GM19035 (cell line): ENCODE measurements around the gene MPPE1.
"Not testable (repeated sequence)": the region's sequence is repeated elsewhere in the genome, so short reads cannot be mapped to it uniquely, and the experiment has no call there.

ENCODE experiments used
- ATAC-seq: cut with Tn5 transposase; IDR thresholded peaks from one replicate; pipeline ENCODE4 v1.9.1; 2021; ENCODE audit not compliant: unreplicated experiment

The MPPE1 gene, protein sequence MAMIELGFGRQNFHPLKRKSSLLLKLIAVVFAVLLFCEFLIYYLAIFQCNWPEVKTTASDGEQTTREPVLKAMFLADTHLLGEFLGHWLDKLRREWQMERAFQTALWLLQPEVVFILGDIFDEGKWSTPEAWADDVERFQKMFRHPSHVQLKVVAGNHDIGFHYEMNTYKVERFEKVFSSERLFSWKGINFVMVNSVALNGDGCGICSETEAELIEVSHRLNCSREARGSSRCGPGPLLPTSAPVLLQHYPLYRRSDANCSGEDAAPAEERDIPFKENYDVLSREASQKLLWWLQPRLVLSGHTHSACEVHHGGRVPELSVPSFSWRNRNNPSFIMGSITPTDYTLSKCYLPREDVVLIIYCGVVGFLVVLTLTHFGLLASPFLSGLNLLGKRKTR

DNA sequence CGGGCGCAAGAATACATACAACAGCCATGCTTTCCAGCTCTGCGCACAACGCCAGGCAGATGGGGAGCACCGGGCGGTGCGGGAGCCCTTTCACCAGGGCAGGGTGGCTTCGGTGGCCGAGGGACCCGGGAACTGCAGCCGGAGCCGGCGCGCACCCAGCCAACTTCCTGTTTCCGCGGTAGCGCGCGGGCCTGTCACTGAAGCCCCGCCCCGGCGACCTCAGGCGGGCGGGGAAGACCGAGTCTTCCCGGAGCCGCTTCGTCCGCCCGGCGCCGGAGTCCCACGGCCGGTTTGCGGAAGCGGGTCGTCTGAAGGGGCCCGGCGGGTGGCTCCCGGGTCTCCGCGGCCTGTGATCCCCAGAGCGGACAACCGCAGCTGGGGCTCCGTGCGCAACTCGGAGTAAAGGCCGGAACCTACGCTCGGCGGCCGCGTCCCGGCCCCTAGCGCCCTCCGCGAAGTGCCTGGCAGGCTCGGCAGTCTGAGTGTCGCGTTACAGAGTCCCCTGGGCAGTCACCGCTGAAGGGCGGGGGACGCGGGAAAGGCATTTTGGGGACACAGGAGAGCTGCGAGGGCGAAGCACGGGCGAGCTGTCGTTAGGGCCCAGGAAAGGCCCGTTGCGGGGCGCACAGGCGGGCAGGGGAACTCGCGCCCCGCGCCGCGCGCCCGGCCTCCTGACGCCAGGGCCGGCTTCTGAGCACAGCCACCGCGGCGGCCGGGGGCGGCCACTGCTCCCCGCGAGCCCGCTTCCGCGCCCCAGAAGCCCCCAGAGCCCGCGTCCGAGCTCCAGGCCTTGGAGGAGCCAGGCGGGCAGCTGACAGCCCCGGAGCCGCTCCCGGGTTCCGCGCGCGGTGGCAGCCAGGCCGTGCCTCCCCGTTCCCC lies at the start of gene MPPE1:
Gene MPPE1 (minus strand): TSS at position 136 of the 879 bp plus-strand sequence. CDS start 11,053 bp downstream, outside the sequence.
- peak; percentile 87 for ATAC-seq

DNA sequence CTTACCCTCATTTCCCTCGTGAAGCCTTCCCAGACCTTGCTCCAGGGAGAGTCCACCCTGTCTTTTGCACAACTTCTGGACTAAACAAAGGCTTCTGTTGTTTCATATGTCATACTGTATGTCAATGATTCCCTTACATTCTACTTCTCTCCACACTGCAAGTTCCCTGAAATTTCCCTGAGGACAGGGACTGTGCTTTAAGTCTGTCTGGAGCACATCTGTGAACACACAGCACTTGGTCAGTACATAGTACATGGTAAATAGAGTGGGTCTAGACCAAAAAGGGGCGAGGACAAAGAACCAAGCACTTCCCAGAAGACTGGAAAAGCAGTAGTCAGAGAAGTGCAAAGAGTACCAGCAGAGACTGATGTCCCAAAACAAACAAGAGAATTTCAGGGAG lies 49.5 kb upstream of the MPPE1 start:
- no peak for ATAC-seq

DNA sequence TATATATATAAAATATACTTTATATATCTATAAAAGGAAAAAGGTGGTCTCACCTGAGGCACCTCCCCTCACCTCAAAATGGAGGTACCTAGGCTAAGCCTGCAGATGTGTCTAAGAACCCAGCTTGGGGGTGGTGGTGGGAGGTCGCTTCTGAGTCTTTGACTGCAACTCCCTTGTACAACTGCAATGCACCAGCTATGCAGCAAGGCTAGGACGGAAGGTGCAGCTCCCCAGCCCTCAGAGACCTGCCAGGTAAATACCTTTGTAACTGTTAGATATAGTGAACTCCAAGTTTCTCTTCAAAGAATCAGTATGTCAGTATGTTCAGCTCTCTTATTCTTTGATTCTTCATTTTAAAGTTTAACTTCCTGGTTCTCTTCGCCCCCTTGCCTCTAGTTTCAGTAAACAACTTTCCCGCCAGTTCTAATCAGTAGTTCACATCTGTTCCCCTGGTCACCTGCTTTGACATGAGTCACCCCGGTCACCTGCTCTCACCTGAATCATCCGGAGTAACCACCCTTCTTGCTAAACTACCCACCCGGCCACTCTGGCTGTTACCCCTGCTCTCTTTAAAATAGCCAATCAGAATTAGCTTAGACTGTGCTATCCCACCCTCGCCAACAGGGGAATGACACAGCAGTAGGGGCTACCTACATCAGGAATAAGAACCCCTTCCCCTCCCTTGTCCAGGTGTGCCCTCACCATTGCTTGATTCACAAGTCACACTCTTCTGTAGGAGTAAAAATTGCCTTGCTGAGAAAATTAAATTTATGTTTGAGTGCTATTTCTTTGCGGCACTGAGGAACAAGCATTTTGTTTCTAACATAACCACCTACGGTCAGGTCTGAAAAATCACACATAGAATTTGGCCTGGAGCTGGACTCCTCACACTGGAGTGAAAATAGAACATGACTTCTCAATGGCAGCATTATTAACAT lies 48.5 kb upstream of the MPPE1 start:
- no peak for ATAC-seq

DNA sequence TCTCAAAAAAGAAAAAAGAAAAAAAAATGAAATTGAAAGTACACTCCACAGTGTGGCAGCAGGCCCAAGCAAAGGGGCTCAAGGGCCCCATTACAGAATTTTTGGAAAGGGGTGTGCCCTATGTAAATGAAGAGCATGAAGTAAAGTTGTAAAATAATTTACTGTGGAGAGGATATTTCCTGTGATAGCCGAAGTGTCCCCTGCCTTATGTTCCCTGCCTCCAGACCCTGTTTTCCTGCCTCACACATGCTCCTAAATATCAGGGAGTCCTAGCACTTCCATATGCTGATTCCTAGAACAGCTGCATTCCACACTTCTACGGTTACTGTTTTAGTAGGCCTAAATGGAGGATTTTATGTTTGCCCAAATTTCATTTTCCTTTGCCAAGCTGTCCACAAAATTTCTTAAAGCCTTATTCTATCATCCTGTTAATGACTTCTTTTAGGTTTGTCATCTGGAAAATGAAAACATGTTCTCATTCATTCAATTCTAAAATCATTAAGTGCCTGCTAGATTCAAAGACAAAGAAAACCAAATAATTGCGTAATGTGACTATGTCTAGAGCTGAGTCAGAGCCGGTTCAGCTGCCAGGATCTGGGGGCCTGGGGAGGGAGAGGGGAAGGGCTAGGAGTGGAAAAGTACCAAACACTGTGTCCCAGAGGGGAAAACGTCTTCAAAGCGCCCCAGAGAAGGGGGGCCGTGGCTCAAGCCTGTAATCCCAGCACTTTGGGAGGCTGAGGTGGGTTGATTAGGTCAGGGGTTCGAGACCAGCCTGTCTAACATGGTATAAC lies 47.3 kb upstream of the MPPE1 start:
- ATAC-seq, result no peak

DNA sequence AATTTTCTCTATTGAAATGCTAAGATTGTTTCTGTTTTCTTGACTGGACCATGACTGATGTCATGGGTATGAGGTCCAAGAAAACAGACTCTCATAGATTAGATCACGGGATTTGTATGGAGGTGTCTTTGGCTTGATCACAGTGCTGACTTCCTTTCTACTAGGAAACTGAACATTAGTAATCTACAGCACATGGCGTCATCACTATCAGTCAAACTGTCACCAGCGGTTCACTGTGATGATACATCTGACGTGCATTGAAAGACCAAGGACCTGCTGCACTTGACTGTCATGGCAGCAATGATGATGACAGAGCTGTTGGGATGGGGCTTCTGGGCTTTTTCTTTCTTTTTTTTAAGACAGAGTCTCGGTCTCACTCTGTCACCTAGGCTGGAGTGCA lies 45.0 kb upstream of the MPPE1 start:
- ATAC-seq, result no peak

DNA sequence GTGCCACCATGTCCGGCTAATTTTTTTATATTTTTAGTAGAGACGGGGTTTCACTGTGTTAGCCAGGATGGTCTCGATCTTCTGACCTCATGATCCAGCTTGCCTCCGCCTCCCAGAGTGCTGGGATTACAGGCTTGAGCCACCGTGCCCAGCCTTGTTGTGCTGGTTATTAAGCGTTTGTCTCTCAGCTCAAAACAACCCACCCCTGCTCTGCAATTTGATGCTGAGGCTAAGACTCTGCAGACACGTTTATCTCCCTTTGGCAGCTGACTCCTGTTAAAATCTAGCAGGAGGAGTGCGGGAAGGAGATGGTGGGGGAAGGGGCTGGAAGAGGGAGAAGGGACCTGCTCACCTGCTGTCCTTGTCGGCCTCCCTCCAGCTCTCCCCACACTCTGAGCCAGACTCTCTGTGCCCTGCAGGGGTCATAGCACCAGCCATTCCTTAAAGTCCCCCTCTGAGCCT lies 43.3 kb upstream of the MPPE1 start:
- no peak for ATAC-seq

DNA sequence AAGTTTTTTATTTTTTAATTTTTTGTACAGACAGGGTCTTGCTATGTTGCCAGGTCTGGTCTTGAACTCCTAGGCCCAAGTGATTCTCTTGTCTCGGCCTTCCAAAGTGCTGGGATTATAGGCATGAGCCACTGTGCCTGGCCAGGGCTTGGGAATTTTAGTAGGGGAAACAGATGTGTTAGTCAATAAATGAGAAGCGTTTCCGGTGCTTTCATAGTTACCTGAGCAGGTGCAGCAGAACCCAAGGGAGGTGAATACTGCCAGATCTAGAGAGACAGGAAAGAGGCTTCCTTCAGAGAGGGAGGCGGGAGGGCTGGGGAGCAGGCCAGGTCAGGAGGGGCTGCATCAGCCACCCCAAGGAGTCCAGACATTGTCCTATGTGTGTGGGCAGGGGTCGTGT lies 42.7 kb upstream of the MPPE1 start:
- no peak for ATAC-seq

DNA sequence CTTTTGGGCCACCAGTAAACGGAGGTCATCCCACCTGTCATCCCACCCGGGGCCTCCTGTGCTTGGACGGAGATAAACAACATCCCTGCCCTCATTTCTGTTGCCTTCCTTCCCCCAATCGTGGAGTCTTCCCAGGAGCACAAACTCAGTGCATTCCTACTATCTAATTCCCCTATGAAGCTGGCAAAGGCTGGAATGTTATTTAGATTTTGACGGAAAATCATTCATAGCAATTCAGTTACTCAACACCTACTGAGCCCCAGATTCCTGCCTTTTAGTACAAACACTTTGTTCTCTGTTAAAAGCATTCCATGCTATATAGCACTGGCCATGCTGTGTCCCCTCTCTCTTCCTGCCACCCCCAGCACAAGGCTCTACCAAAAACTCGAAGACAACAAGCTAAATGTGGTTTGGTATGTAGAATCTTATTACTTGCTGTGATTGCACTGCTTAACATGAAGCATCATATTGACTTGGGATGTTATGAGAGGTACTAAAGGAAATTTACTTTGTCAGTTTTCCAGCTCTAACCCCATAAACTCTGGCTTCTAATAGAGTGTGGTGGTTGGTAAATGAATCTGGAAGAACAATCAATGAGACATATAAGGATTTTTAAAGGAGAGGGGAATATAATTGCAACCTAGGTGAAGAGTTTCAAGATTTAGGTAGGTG lies 40.9 kb upstream of the MPPE1 start:
- ATAC-seq, result no peak

DNA sequence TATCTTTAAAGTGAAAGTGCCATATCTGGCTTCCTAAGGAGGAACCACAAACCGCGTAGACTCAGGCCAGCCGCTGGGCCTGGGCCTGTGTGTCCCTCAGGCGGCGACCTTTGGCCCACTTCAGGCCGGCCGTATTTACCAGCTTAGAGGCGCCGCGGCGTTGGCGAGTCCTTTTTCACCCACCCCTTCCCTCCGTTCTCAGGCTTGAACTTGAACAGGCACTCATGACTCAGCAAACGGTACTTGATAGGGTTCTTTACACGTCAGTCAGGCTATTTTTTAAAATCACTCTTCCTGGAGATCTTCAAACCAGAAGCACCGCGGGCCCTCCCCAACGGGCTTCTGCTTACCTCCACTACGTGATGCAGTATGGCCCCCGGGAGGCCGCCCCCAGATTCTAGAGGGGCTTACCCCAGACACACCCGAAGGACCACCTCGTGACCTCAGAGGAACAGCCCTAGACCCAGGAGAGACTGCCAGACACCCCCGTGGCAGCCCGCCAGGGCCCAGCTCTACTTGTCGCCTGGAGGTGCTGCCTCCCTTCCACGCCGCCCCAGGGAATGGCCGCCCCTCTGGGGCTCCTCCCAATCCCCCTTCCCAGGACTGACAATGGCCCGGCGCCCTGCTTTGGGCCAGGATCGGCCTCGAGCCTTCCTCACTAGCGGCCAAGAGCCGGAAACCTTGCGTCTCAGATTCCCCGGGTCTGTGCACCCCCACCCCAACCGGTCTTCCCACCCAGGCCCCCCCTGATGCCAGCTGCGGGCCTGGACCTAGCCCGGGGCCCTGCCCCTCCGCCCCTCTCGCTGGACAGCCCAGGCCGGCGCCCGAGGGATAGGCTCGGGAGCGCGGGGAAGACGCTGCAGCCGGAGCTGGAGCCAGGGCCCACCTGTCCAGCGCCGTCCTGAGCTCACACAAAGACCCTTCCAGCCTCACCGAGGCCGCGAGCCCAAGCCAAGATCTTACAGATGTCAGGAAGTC lies 39.4 kb upstream of the MPPE1 start:
- ATAC-seq, result peak; percentile 86

DNA sequence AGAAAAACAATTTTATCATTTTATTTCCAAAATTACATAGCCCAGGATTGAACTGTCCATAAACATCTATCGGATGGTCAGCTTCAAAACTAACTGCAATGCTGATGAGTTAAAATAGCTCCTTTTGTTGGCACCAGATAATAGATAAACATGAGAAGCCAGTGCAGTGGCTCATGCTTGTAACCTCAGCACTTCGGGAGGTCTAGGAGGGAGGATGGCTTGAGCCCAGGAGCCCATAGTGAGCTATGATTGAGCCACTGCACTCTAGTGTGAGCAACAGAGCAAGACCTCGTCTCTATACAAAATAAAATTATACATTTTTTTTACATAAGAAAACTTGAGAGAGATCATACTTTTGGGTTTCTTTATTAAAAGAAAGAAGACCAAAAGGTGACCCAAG lies 38.6 kb upstream of the MPPE1 start:
- no peak for ATAC-seq

DNA sequence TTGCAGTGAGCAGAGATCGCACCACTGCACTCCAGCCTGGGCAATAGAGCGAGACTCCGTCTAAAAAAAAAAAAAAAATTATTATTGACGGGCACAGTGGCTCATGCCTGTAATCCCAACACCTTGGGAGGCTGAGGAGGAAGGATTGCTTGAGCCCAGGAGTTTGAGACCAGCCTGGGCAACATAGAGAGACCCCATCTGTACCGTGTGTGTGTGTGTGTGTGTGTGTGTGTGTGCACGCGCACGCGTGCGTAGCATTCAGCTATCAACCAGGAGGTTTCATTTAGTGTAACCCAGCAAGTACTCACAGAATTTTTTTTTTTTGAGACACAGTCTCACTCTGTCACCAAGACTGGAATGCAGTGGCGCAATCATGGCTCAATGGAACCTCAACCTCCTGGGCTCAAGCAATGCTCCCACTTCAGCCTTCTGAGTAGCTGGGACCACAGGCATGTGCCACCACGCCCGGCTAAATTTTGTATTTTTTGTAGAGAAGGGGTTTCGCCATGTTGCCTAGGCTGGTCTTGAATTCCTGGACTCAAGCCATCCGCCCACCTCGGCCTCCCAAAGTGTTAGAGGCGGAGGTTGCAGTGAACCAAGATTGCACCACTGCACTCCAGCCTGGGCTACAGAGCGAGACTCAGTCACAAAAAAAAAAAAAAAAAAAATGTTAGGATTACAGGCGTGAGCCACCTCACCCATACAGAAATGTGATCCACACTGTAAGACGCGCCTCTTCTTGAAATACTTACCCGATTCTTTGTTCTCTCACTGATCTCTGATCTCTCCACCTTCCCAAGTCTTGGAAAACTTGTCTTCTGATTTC lies 37.9 kb upstream of the MPPE1 start:
- ATAC-seq, result not testable (repeated sequence)

DNA sequence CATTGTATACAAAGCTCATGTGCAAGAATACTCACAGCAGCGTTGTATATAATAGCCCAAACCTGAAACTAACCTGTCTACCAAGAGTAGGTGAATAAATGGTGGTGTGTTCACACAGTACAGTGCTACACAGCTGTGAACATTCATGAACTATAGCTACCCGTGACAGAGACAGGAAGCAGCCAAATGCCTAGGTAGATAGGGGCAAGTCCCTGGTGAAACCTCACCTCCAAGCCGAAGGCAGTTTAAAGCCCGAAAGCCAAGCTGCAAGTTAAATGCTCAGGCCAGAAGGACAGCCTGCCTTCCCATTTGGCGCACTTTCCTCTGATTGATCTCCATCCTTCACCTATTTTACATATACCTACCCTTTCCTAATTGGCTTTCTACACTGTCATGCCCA lies 36.7 kb upstream of the MPPE1 start:
- ATAC-seq, result no peak

DNA sequence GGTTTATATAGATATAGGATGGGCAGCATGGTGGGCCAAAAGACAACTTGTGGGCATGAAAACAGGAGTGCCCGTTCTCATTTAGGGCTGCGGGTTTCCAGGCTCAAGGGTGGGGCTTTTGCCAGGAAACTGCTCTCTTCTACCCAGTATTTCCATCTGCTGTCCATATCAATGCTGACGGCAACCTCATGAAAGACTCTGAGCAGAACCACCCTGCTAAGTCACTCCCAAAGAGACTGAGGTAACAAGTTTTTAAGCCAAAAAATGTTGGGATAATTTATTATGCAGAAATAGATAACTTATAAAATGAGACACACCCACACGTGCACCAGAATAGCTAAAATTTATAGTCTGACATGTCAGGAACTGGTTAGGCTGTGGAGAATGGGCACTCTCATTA lies 36.1 kb upstream of the MPPE1 start:
- no peak for ATAC-seq

DNA sequence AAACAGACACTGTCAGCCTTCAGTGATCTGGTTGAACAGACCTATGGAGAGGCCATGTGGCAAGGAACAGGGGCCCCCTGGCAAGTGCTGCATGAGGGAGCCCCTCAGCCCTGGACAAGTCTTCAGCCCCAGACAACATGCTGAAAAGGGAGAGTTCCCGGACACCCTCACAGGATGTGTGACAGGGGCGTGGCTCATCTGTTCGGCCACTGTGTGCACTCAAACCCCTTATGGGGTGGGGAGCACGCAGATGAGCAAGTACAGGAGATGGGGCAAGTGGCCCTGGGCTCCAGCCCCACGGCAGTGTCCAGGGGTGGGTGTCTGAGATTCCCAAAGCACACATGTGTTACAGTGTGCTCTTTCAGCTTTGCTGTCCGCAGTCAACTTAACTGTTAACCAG lies 35.4 kb upstream of the MPPE1 start:
- no peak for ATAC-seq

DNA sequence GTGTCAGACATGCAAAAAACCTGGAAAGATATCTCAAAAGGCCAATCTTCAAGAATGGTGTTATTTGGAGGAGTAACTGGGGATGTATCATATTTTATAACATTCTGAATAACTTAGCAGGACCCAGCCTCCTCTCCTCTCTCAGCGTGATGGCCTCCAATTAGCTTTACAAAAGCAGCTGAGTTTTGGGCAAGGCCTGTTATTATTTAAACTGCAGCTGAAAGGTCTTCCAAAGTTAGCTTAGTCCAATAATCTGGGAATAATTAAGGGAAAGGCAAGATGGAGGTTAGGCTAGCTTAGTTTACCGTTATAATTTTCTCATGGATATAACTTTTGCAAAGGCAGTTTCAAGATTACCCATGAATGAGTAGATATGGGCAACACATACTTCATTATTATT lies 32.8 kb upstream of the MPPE1 start:
- no peak for ATAC-seq

DNA sequence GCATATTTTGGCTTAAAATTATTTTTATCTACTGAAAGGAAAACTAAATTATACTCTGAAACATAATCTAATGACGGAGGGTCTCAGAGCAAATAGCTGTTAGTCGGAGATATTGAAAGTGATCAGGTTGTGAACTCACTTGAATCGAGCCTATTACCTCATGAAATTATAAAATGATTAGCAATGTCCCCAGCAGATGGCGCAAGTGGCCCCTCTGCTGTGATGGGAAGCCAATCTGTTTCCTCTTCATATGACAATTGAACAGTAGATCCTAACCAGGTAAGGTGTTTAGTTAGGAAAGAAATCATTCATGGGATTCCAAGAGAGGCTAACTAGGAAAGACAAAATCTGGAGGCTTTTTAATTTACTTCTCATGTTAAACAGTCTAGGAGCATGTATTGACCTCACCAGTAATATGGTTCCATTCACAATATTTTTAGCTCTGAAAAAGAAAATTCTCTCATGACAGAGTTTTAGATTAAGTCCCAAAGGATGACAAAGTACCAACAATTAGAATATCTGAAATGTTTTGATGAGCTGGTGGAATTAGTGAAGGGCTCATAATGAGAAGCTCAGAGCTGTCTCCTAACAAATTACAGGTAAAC lies 29.9 kb upstream of the MPPE1 start:
- peak; percentile 63 for ATAC-seq

DNA sequence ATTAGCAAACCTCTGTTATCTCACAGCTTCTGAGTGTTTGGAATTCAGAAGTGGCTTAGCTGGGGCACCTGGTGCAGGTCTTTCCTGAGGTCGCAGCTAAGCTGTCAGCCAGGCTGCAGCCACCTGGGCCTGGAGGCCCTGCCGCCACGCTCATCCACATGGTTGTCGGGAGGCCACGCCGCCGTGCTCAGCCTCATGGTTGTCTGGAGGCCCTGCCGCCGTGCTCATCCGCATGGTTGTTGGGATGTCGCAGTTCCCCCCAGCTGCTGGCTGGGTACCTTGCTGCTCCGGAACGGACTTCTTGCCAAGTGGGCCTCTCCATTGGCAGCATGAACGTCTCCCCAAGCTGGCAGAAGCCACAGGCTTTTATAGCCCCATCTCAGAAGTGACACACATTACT lies 24.3 kb upstream of the MPPE1 start:
- ATAC-seq, result no peak
